GM12878 (cell line): ENCODE data around the gene ABCA2. TPM values are rescaled to one million over a fixed set of nuclear protein-coding genes. Genes with fewer than 3 reads are reported as not detected.

Source experiments
- ATAC-seq: fragments of 200-7000 bp; cut with Tn5 transposase; 3 replicates; pipeline ENCODE4 v1.9.1; 2020; ENCODE audit warnings: mild to moderate bottlenecking, moderate library complexity
- BruUV-seq: library from RNA; stranded (reverse); fragments of 400-500 nt; replicated peaks from 2 replicates; lab custom pipeline; 2021; lab: Mats Ljungman, UMichigan
- CTCF ChIA-PET: fragments of 300-600 bp; sonication (Branson Sonifier 250); formaldehyde crosslinking; extraction: SDS; loops from one replicate; lab custom pipeline; 2021; ENCODE audit warnings: inconsistent platforms; lab: Yijun Ruan, JAX
- POLR2A ChIA-PET: fragments of 350-600 bp; formaldehyde crosslinking; extraction: SDS; loops from one replicate; lab custom pipeline; 2021; ENCODE audit warnings: inconsistent platforms; lab: Charles Lee
- RAD21 ChIA-PET: fragments of 300-600 bp; sonication (Branson Sonifier 250); formaldehyde crosslinking; loops from one replicate; lab custom pipeline; 2023; ENCODE audit warnings: antibody characterized with exemption; ENCODE audit not compliant: unreplicated experiment; lab: Charles Lee
- SMC1A ChIA-PET: fragments of 300-600 bp; sonication (Branson Sonifier 250); formaldehyde crosslinking; loops from one replicate; lab custom pipeline; 2023; ENCODE audit not compliant: unreplicated experiment, uncharacterized antibody; lab: Charles Lee
- DNase-seq: peaks from one replicate; pipeline ENCODE4 v3.0.0-alpha.2; 2011; ENCODE audit warnings: low read depth, low spot score
- FAIRE-seq: peaks from 3 replicates; lab custom pipeline; 2011; peaks lifted over from hg19 to GRCh38; lab: Jason Lieb, UNC
- H2AFZ ChIP-seq: 2 replicates; pipeline ENCODE4 v1.6.0; 2011; ENCODE audit warnings: low read depth, low read length, control low read depth; ENCODE audit not compliant: control insufficient read depth
- H3K27ac ChIP-seq: 2 replicates; pipeline ENCODE4 v1.5.1; 2011; ENCODE audit warnings: control low read depth; ENCODE audit not compliant: control insufficient read depth, insufficient read depth
- H3K27me3 ChIP-seq, 2 experiments: replicated peaks in 1 of 2; 2 replicates each; pipeline versions ENCODE4 v1.6.0 to v1.6.1; 2011; ENCODE audit warnings: low read length in 1 of 2; ENCODE audit not compliant: control insufficient read depth in 2 of 2, insufficient read depth in 2 of 2
- H3K36me3 ChIP-seq, 2 experiments: 2 replicates each; pipeline ENCODE4 v1.5.1; 2011; ENCODE audit warnings: low read length in 1 of 2; ENCODE audit not compliant: control insufficient read depth in 2 of 2, insufficient read depth in 2 of 2
- H3K4me1 ChIP-seq: 2 replicates; pipeline ENCODE4 v1.6.1; 2011; ENCODE audit warnings: mild to moderate bottlenecking, low read length, moderate library complexity, mixed read lengths; ENCODE audit not compliant: control insufficient read depth, insufficient read depth
- H3K4me2 ChIP-seq: 2 replicates; pipeline ENCODE4 v1.6.0; 2011; ENCODE audit warnings: control low read depth; ENCODE audit not compliant: control insufficient read depth, insufficient read depth
- H3K4me3 ChIP-seq: fragments of 200-600 bp; sonication (generic); 2 replicates; pipeline ENCODE4 v1.5.1; 2016
- H3K79me2 ChIP-seq: 2 replicates; pipeline ENCODE4 v1.6.0; 2011; ENCODE audit warnings: low read length; ENCODE audit not compliant: control insufficient read depth, insufficient read depth
- H3K9ac ChIP-seq: 2 replicates; pipeline ENCODE4 v1.8.0; 2011; ENCODE audit warnings: low read length, control low read depth, mixed read lengths; ENCODE audit not compliant: control insufficient read depth, insufficient read depth
- H3K9me3 ChIP-seq: replicated peaks from 3 replicates; pipeline ENCODE4 v1.5.1; 2011; ENCODE audit warnings: mild to moderate bottlenecking, low read length; ENCODE audit not compliant: control insufficient read depth, insufficient read depth
- H4K20me1 ChIP-seq: 2 replicates; pipeline ENCODE4 v1.6.0; 2011; ENCODE audit not compliant: control insufficient read depth, insufficient read depth
- CHD2 ChIP-seq: IDR thresholded peaks from 2 replicates; pipeline ENCODE4 v1.6.1; 2011; ENCODE audit warnings: low read depth, low read length, improper control_type of control experiment, borderline replicate concordance
- FOXM1 ChIP-seq: IDR thresholded peaks from 2 replicates; pipeline ENCODE4 v1.6.1; 2012; ENCODE audit warnings: low read depth, mild to moderate bottlenecking, inconsistent platforms, low read length, moderate library complexity
- MTA2 ChIP-seq: fragments of 450-650 bp; IDR thresholded peaks from 2 replicates; pipeline ENCODE4 v1.6.1; 2016; ENCODE audit warnings: low read depth, mild to moderate bottlenecking, moderate library complexity
- MTA3 ChIP-seq: IDR thresholded peaks from 2 replicates; pipeline ENCODE4 v1.6.1; 2012; ENCODE audit warnings: low read length, inconsistent platforms, borderline replicate concordance
- REST ChIP-seq: IDR thresholded peaks from 2 replicates; pipeline ENCODE4 v1.6.1; 2012; ENCODE audit warnings: mild to moderate bottlenecking, low read depth, low read length
- SMAD5 ChIP-seq: IDR thresholded peaks from 2 replicates; pipeline ENCODE4 v1.6.1; 2016; ENCODE audit warnings: antibody characterized with exemption, low read depth
- SREBF1 ChIP-seq: IDR thresholded peaks from 2 replicates; pipeline ENCODE4 v1.6.1; 2012; ENCODE audit warnings: mild to moderate bottlenecking, low read length
- USF1 ChIP-seq: IDR thresholded peaks from 2 replicates; pipeline ENCODE4 v1.6.1; 2011; ENCODE audit warnings: borderline replicate concordance, low read depth, mild to moderate bottlenecking, moderate library complexity, mixed read lengths, low read length; ENCODE audit not compliant: insufficient read depth; ENCODE audit errors: extremely low read length
- ZBTB33 ChIP-seq: fragments of 450-650 bp; IDR thresholded peaks from 2 replicates; pipeline ENCODE4 v1.6.1; 2017; ENCODE audit warnings: mild to moderate bottlenecking
- ZNF687 ChIP-seq: fragments of 450-650 bp; IDR thresholded peaks from 2 replicates; pipeline ENCODE4 v1.6.1; 2017; ENCODE audit warnings: mild to moderate bottlenecking, moderate library complexity
- WGBS: methylation state at CpG from one replicate; pipeline ENCODE4 v1.1.6; 2016; ENCODE audit warnings: low lambda C conversion rate; ENCODE audit not compliant: insufficient replicate concordance, insufficient coverage; ENCODE audit errors: missing lambda C conversion rate; 5-methylcytosine and 5-hydroxymethylcytosine counted together
- in situ Hi-C: fragments of 300-500 bp; cut with MboI; formaldehyde crosslinking; loops from 9 replicates; pipeline ENCODE4 v1.14.3; 2018; ENCODE audit warnings: mixed read lengths
- intact Hi-C: fragments of 100-400 bp; cut with micrococcal nuclease; formaldehyde crosslinking; loops from one replicate; pipeline ENCODE4 v1.14.2; 2022; ENCODE audit not compliant: unreplicated experiment
- polyA plus RNA-seq, 11 experiments: library from polyadenylated mRNA; depleted of rRNA in 4 of 11; unstranded in 6 of 11; stranded (reverse) in 5 of 11; fragments of >200 nt; fragmentation: Nextera tagmentation in 4 of 11; fragmentation: Illumina TruSeq in 1 of 11; extraction: Ambion mirVana in 4 of 11; extraction: Trizol in 1 of 11; gene quantifications; 1 replicate in 1 of 11; 2 replicates in 10 of 11; pipeline versions ENCODE4 v1.2.1 to v1.2.3, GENCODE V29; 2011 to 2016; ENCODE audit warnings: inconsistent platforms in 2 of 11, missing spikeins in 2 of 11, low read depth in 1 of 11
- total RNA-seq, 4 experiments: library from RNA; depleted of rRNA in 3 of 4; stranded (reverse); fragments of >200 nt in 3 of 4; fragmentation: Illumina TruSeq in 1 of 4; extraction: Trizol in 1 of 4; gene quantifications; 2 replicates each; pipeline versions ENCODE4 v1.2.1 to v1.2.3, GENCODE V29; 2013 to 2021

Gene ABCA2
- total and polyA plus RNA-seq, 10 of the 15 experiments (the other 5 are each of a cell fraction or from before 2014, with no cell fraction given) = 0.13 to 2.6 (median 0.71) TPM; not detected in 2

- SMC1A ChIA-PET = no interaction called here
- Histone ChIP-seq H3K4me3 (no peak overlapping the region), H3K27me3 (peaks cover 0 to 3% of the 10 kb centered on the region in 2 experiments; a peak in 3 of 4 replicates), H2AFZ (no peak overlapping the region), H3K36me3 (no peaks in the 10 kb centered on the region), H3K79me2 (no peaks in the 10 kb centered on the region), H3K9me3 (no peaks in the 10 kb centered on the region), H3K4me1 (no peaks in the 10 kb centered on the region), H4K20me1 (no peaks in the 10 kb centered on the region), H3K4me2 (no peak overlapping the region), H3K27ac (no peak overlapping the region), H3K9ac (no peak overlapping the region)
- RAD21 ChIA-PET = interaction anchor here (0.7 to 1.2 kb wide), 2 partner anchors 30 to 55 kb away, joined by 3 to 4 read pairs; partner anchors contain the start of gene ABCA2
- intact Hi-C loops = no loop called here
- CTCF ChIA-PET = interaction anchor here (1.0 to 3.2 kb wide), 7 partner anchors 9 to 178 kb away, joined by 3 to 14 read pairs (median 6); partner anchors contain the start of gene NPDC1
- ATAC-seq = no peak
- no peak for TF ChIP-seq MTA2
- TF ChIP-seq ZNF687 = no peak
- TF ChIP-seq REST = no peak
- TF ChIP-seq MTA3 = no peak
- TF ChIP-seq CHD2 = no peak
- TF ChIP-seq SREBF1 = no peak
- TF ChIP-seq ZBTB33 = no peak
- TF ChIP-seq FOXM1 = no peak
- TF ChIP-seq SMAD5 = no peak
- no peak for TF ChIP-seq USF1
- DNase-seq = no peak
- in situ Hi-C loops = no loop called here
- BruUV-seq = no TSS peak
- WGBS = 40% methylated on average over 6 of the region's 9 CpGs
- FAIRE-seq = no peak
- POLR2A ChIA-PET = interaction anchor here (0.7 kb wide), 1 partner anchor 21 kb away, joined by 3 read pairs; no protein-coding TSS in a partner anchor
Measured at GRCh38 chr9:137058521-137059234, 30.6 kb upstream of the ABCA2 start.
